HUDEP-2 (cell line): ENCODE measurements around the gene ANK2.

ENCODE experiments used
- DNase-seq, 76 experiments: peaks; one replicate each; lab custom pipeline; 2025; ENCODE audit not compliant: unreplicated experiment in 76 of 76; lab: John Stamatoyannopoulos, UW

Gene ANK2

DNA sequence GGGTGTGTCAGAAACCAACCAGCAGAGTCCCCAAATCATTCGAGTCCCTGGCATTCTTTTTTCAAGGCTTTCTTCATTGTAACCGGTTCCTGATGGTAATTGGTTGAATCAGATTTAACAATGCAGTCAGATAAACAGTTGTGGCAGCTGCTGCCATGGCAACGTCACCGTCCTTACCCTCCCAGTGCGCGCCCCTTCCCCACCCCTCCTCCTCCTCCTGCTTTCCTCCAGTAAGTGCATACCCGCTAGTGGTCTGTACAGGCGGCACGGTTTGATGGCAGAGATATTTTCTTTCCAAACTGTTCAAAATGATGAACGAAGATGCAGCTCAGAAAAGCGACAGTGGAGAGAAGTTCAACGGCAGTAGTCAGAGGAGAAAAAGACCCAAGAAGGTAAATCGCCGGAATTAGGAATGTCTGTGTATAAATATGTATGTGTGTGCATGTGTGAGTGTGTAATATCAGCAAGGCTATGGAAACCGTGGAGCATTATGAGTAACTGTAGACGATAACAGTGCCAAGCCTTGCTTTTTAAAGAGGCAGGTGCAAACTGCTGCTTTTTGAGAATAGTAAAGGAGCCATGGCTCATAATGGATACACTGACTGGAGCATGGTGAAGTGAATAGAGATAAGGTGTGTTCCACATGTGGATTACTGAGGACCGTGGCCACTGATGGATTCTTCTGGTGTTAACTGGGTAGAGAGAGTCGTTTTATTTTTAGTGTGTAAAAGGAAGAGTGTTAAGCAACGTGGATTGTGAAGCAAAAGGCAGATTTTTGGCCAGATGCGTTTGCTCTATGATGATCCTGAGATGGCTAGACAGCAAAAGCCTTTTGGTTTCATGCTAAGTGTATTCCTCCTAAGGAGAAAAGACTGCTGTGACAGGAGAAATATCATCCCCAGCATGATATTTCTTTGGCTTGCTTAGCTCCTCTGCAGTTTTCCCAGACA, at the start of gene ANK2:
Gene ANK2 (plus strand): TSS at position 233 of the 950 bp plus-strand sequence. CDS start 76 bp downstream, at position 309.
- DNase-seq: no peak

GRCh38 chr4:113003841-113004240, 45.6 kb upstream of the ANK2 start:
- peak in 1 of 76 experiments; percentile 3 for DNase-seq

DNA sequence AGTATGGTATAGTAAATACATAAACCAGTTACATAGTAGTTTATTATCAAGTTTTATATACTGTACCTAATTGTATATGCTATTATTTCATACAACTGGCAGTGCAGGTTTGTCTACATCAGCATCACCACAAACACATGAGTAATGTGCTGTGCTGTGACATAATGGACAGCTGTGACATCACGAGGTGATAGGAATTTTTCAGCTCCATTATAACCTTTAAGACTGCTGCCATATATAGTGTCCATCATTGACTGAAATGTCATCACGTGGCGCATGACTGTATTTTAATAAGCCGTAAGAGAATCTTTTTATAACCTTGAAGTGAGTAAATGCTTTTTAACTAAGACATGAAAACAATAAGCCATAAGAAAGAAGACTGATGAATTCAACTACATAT, 44.8 kb upstream of the ANK2 start:
- no peak for DNase-seq

DNA sequence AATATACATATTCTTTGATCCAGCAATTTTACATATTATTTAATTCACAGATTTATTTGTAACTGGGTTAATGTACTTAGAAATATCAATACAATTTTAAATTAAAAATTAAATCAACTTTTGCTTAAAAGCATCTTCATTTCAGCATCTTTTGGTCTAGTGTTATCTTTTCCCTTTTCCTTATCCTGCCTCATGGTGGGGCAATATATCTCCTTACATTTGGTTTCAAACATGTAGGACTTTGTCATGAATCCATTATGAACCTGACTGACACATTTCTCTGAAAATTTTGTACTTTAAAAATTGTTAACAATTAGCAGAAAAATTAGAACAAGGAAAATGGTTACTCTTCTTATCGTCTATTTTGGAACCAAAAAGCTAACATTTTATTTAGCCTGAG, 42.8 kb upstream of the ANK2 start:
- DNase-seq: no peak

DNA sequence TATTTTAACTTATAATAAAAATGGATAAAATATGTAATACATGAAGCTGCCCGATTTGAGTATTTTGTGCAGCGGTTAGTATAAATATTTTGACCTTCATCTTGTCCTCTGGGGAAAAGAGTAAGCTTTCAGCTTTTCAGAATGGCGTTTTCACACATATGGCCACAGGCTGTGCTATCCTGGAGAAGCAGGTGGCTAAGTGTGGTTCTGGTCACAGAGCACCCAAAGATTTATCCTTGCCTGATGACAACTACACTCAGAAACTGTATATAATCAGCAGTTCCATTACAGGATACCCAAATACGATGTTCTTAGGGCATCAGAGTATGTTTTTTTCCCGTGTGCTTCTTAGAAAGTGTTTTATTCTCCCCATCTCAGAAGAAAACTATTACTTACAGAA, 42.3 kb upstream of the ANK2 start:
- no peak for DNase-seq

DNA sequence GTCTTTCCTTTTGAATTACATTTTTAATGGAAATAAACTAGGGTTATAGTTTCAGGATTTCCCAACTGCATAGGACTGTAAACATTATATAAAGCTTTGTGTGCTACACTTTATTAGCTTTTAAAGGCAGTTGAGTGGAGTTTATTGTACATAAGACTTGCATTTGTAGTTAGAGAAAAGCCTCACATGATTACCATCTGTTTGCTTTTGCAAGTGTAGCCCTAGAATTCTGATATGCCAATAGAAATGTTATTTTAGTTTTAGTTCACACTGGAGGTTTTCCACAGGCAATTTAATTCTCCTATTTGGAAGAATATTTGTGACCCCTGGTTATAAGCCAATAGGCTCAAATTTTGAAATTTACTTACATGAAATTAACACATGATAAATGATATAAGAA, 41.3 kb upstream of the ANK2 start:
- DNase-seq: no peak

GRCh38 chr4:113008716-113009115, 40.7 kb upstream of the ANK2 start:
- no peak for DNase-seq

DNA sequence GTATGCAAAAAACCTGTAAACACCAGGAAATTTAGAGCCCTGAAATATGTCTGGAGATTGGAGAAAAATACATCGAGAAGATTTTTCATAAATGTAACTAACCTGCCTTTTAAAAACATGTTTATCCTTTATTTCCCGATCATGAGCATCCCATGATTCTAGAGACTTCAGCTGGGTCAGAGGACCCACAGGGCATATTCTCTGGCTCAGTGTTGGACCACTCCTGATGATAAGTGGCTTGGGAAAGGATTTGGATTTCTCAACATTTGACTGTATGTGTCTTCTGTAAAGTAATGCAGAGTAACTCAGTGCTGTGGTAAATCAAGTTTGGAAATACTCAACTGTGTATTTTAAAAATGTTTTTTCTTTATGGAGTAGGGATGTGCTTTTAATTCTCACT, 40.0 kb upstream of the ANK2 start:
- DNase-seq: no peak

GRCh38 chr4:113012122-113012725, 37.2 kb upstream of the ANK2 start:
- no peak for DNase-seq

GRCh38 chr4:113012786-113013185, 36.7 kb upstream of the ANK2 start:
- DNase-seq: no peak

DNA sequence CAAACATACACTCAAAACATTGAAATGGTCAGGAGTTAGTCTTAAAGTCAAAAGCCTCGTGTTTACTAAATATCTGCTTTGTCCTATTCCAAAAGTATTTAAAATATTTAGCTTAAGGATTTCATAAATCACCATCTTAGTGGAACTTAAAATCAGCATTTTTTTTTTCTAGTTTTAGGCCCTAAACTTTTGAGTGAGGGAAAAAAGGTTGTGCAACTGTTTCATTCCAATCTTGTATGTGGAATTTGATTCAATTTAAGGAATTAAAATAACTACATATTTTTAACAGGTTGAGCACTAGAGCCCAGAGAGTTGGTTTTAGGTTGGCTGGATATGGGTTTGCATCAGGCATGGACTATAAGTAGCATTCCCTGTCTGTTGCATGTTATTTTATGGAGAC, 35.7 kb upstream of the ANK2 start:
- no peak for DNase-seq

DNA sequence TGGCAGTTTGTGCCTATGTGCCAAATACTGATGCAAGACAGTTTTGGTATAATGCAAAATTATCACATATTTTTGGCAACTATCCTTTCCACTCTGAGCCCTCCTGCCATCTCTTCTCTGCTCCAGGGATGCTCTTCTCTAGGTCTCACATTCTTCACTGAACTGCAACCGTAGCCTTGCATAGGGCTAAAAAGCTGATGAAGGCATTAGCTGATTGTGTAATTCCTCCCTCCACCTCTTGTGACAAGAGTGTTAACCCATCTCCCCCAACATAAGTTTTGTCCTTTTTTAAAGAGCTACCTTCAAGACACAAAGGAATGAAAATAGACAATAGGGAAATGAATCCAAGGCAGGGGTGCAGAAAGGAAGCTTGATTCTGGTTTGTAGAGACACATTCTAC, 33.1 kb upstream of the ANK2 start:
- no peak for DNase-seq

- no peak for DNase-seq
These were observed 28.5 kb upstream of the ANK2 start for GRCh38 chr4:113020966-113021365.

GRCh38 chr4:113024388-113024787, 25.1 kb upstream of the ANK2 start:
- no peak for DNase-seq

DNA sequence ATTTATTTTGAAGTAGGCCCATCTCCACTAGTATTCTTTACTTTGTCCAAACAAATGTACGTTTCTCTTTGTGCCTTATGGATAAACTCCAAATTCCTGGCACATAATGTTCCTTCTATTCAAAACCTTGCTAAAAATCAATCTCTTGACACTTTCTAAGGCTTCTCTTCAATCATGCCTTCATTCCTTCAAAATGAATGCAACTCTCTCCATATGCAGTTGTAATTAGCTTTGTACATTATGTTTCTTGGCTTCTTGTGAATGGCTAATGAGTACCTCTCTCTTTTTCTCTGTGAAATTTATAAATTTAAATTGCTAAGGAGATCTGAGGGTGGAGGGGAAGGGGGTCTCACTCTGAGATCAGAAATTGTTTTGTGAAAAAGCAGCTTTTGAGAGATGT, 24.0 kb upstream of the ANK2 start:
- DNase-seq: no peak

DNA sequence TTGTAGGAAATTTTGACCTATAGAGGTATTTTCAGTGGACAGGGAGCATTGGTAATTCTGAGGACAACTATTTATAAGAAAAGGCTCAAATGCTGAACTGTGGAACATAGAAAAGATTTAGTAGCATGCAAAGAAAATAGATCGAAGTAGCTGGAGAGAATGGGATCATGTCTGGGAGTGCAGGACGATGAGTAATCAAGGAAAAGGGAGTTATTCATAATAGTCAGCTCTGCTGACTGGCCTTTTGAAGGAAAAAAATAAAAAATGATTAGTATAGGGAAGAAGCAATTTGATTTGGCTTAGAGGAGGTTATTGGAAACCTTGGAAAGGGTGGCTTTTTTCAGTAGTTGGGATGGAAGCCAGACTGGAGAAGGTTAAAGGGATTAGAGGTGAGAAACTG, 22.9 kb upstream of the ANK2 start:
- no peak for DNase-seq

DNA sequence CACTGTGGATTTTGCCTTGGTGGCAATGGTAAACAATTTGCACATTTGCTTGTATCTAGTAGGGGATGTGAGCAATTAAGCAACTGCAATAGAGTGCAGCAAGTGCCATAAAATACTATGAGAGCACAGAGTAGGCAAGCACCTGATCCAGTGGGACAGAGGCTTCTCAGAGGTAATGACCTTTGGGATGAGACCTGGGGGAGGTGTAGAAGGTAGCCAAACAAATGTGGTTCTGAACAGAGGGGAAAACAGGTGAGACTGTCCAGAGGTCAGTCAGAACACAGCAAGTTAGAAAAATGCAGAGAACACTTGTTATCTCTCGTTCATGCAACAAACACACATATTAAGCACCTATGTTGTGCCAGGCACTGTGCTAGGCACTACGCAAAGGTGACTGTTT, 21.4 kb upstream of the ANK2 start:
- no peak for DNase-seq

DNA sequence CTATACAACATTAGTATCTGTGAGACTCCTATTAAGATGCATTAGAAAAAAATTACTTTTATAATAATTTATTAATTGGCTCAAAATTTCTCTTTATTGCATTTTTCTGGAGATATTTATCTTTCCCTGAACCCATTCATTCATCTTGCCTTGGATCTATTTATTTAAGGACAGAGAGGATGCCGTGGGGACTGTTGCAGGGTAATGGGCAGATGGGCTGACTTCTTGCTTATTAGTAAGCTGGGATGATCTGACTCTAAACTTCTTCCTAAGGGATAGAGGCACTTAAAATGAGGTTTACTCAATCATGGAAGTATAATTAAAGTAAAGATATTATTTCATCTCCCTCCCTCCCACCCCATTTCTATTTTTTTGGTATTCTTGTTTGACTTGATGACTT, 18.2 kb upstream of the ANK2 start:
- no peak for DNase-seq

GRCh38 chr4:113040793-113041192, 8.7 kb upstream of the ANK2 start:
- no peak for DNase-seq

- DNase-seq: no peak
These were observed 7.0 kb upstream of the ANK2 start for GRCh38 chr4:113042502-113042901.

- no peak for DNase-seq
These were observed 5.9 kb upstream of the ANK2 start for GRCh38 chr4:113043591-113043990.

- no peak for DNase-seq
These were observed 910 bp downstream of the ANK2 start for GRCh38 chr4:113050371-113050755.
